Smooth muscle cell (in vitro differentiated cells): ENCODE measurements around the gene PPP2R2D. TPM values are rescaled to one million over a fixed set of nuclear protein-coding genes. Genes with fewer than 3 reads are reported as not detected.

ENCODE experiments used
- DNase-seq: peaks from one replicate; lab custom pipeline; 2025; ENCODE audit not compliant: unreplicated experiment; lab: John Stamatoyannopoulos, UW
- H2AFZ ChIP-seq: fragments of 200-600 bp; sonication (generic); 2 replicates; pipeline ENCODE4 v1.6.0; 2016; ENCODE audit warnings: antibody characterized with exemption, low read depth, mild to moderate bottlenecking
- H3F3A ChIP-seq: fragments of 200-600 bp; sonication (generic); 2 replicates; pipeline ENCODE4 v1.6.0; 2017; ENCODE audit warnings: antibody characterized with exemption, low read depth
- H3K27ac ChIP-seq: fragments of 200-600 bp; sonication (generic); 2 replicates; pipeline ENCODE4 v1.5.1; 2016; ENCODE audit warnings: low read depth, mild to moderate bottlenecking
- H3K27me3 ChIP-seq: fragments of 200-600 bp; sonication (generic); 2 replicates; pipeline ENCODE4 v1.6.1; 2016; ENCODE audit warnings: low read depth, mild to moderate bottlenecking
- H3K36me3 ChIP-seq: fragments of 200-600 bp; sonication (generic); 2 replicates; pipeline ENCODE4 v1.5.1; 2016; ENCODE audit warnings: low read depth
- H3K4me1 ChIP-seq: fragments of 200-600 bp; sonication (generic); 2 replicates; pipeline ENCODE4 v1.5.1; 2016; ENCODE audit warnings: low read depth
- H3K4me2 ChIP-seq: fragments of 200-600 bp; sonication (generic); 2 replicates; pipeline ENCODE4 v1.6.0; 2016; ENCODE audit warnings: mild to moderate bottlenecking
- H3K4me3 ChIP-seq: fragments of 200-600 bp; sonication (generic); 2 replicates; pipeline ENCODE4 v1.5.1; 2016; ENCODE audit warnings: mild to moderate bottlenecking
- H3K79me2 ChIP-seq: fragments of 200-600 bp; sonication (generic); 2 replicates; pipeline ENCODE4 v1.6.0; 2016; ENCODE audit warnings: low read depth, mild to moderate bottlenecking
- H3K9ac ChIP-seq: fragments of 200-600 bp; sonication (generic); 2 replicates; pipeline ENCODE4 v1.6.0; 2016; ENCODE audit warnings: low read depth
- H3K9me3 ChIP-seq: fragments of 200-600 bp; sonication (generic); replicated peaks from 2 replicates; pipeline ENCODE4 v1.5.1; 2016; ENCODE audit warnings: low read depth
- H4K20me1 ChIP-seq: fragments of 200-600 bp; sonication (generic); 2 replicates; pipeline ENCODE4 v1.6.0; 2016; ENCODE audit warnings: low read depth
- WGBS: methylation state at CpG from one replicate; pipeline ENCODE4 v1.1.7; 2016; ENCODE audit warnings: low lambda C conversion rate; 5-methylcytosine and 5-hydroxymethylcytosine counted together
- polyA plus RNA-seq: library from polyadenylated mRNA; unstranded; fragments of >200 nt; fragmentation: Nextera tagmentation; extraction: Ambion mirVana; gene quantifications from 2 replicates; pipeline ENCODE4 v1.2.1, GENCODE V29; 2016
- total RNA-seq: library from RNA; depleted of rRNA; stranded (reverse); fragments of >200 nt; gene quantifications from 2 replicates; pipeline ENCODE4 v1.2.3, GENCODE V29; 2014
- TF ChIP-seq, protein P1 (sequence below): fragments of 200-600 bp; sonication (generic); IDR thresholded peaks from 2 replicates; pipeline ENCODE4 v1.5.1; 2017; ENCODE audit warnings: borderline replicate concordance, mild to moderate bottlenecking, antibody characterized with exemption; ENCODE audit not compliant: insufficient read depth, poor library complexity, severe bottlenecking

PPP2R2D gene
- total and polyA plus RNA-seq, 2 experiments from 2014 or later = 22.5 to 27.1 TPM

GRCh38 chr10:131870411-131870810 lies 30.4 kb upstream of the PPP2R2D start:
- Histone ChIP-seq H3K4me2 (no peak overlapping the region), H3K4me1 (no peaks in the 10 kb centered on the region), H3F3A (no peaks in the 10 kb centered on the region), H3K9ac (no peak overlapping the region), H3K9me3 (no peaks in the 10 kb centered on the region), H3K36me3 (no peaks in the 10 kb centered on the region), H3K79me2 (no peaks in the 10 kb centered on the region), H3K4me3 (no peak overlapping the region), H4K20me1 (no peaks in the 10 kb centered on the region), H3K27ac (no peak overlapping the region), H3K27me3 (no peaks in the 10 kb centered on the region), H2AFZ (no peak overlapping the region)
- 96% methylated on average over 8 of the region's 8 CpGs for WGBS
- DNase-seq = no peak
- TF ChIP-seq, protein P1, sequence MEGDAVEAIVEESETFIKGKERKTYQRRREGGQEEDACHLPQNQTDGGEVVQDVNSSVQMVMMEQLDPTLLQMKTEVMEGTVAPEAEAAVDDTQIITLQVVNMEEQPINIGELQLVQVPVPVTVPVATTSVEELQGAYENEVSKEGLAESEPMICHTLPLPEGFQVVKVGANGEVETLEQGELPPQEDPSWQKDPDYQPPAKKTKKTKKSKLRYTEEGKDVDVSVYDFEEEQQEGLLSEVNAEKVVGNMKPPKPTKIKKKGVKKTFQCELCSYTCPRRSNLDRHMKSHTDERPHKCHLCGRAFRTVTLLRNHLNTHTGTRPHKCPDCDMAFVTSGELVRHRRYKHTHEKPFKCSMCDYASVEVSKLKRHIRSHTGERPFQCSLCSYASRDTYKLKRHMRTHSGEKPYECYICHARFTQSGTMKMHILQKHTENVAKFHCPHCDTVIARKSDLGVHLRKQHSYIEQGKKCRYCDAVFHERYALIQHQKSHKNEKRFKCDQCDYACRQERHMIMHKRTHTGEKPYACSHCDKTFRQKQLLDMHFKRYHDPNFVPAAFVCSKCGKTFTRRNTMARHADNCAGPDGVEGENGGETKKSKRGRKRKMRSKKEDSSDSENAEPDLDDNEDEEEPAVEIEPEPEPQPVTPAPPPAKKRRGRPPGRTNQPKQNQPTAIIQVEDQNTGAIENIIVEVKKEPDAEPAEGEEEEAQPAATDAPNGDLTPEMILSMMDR = no peak

DNA sequence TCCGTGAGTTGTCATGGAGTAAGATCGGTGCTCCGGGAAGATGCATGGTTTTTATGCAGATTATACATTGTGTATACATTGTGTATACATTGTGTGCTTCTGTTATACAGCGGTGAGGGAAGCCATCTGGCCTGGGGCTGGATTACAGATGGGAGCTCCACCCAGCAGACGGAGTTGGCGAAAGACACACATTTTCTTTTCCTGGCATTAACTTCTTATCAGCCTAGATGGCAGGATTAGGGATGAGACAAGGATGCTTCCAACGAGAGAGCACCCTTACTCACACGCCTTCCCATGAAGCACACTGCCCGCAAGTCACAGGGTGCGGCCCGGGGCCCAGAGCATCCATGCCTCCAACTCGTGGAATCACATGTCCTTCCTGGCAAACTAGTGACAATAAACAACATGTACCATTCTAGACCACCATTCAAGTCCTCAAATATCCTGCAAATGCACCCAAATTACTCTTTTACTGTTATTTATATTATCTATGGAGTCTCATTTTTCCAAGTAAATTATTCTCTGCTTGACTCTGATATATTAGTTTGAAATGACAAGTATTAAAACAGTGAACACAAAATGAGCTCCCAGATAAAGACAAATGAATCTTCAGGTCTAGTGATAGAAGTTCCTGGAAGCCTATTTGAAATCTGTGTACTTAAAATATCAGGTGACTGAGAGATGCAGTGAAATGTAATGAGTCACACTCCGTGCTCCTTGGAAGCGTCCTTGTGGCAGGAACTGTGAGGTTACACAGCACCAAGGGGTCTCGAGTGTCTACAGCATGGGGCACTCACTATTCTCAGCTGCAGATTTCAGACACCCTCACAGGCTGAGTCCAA lies 29.8 kb upstream of the PPP2R2D start:
- 82% methylated on average over 15 of the region's 15 CpGs for WGBS
- DNase-seq = no peak

DNA sequence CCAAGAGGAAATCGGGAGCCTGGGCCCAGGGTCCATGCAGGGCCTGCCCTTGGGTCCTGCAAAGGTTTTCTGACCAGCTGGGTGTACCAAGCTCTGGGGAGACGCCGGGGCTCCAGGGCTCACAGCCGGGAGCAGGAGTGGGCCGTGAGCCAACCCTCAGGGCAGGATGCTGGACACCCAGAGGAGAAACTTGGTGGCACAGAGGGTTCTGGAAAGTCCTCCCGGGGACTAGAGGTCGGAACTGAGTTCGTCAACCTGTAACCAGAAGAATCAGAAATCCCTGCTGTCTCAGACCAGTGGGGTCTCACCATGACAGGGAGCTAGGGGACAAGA lies 29.2 kb upstream of the PPP2R2D start:
- no peaks in the 10 kb centered on the region for H3K36me3 ChIP-seq
- no peaks in the 10 kb centered on the region for H3F3A ChIP-seq
- no peak overlapping the region for H3K4me3 ChIP-seq
- DNase-seq = no peak
- H3K27ac ChIP-seq = no peak overlapping the region
- TF ChIP-seq, protein P1 = no peak
- no peaks in the 10 kb centered on the region for H3K79me2 ChIP-seq
- H3K4me1 ChIP-seq = no peaks in the 10 kb centered on the region
- no peak overlapping the region for H3K9ac ChIP-seq
- WGBS = 94% methylated on average over 8 of the region's 8 CpGs
- no peak overlapping the region for H3K4me2 ChIP-seq
- H2AFZ ChIP-seq = no peak overlapping the region
- H3K9me3 ChIP-seq = no peaks in the 10 kb centered on the region
- H4K20me1 ChIP-seq = no peaks in the 10 kb centered on the region
- H3K27me3 ChIP-seq = no peaks in the 10 kb centered on the region

More for the DNA sequence above, 29.8 kb upstream of the PPP2R2D start:
- Histone ChIP-seq H3K4me1 (no peaks in the 10 kb centered on the region), H3K4me2 (no peak overlapping the region), H3K79me2 (no peaks in the 10 kb centered on the region), H3K27ac (no peak overlapping the region), H3K9ac (no peak overlapping the region), H3K4me3 (no peak overlapping the region), H3F3A (no peaks in the 10 kb centered on the region), H3K9me3 (no peaks in the 10 kb centered on the region), H3K36me3 (no peaks in the 10 kb centered on the region), H2AFZ (no peak overlapping the region), H3K27me3 (no peaks in the 10 kb centered on the region), H4K20me1 (no peaks in the 10 kb centered on the region)
- TF ChIP-seq, protein P1 = no peak
